NK-92 (cell line): ENCODE results near the gene IL21.
"Not testable (repeated sequence)": the region's sequence is repeated elsewhere in the genome, so short reads cannot be mapped to it uniquely, and the experiment has no call there.

Experiments
- DNase-seq: peaks from one replicate; lab custom pipeline; 2025; ENCODE audit not compliant: unreplicated experiment; lab: John Stamatoyannopoulos, UW

Gene IL21

GRCh38 chr4:122621016-122621507 is at the start of gene IL21:
IL21 (minus strand) TSS chr4:122621066; CDS start chr4:122621011, 55 bp downstream.
- no peak for DNase-seq

GRCh38 chr4:122669911-122670738 is 49.3 kb upstream of the IL21 start:
- no peak for DNase-seq

- no peak for DNase-seq
Observed at GRCh38 chr4:122668241-122668640, 47.4 kb upstream of the IL21 start.

- no peak for DNase-seq
Observed at GRCh38 chr4:122666527-122667245, 45.8 kb upstream of the IL21 start.

GRCh38 chr4:122665161-122665929 is 44.5 kb upstream of the IL21 start:
- DNase-seq = no peak

GRCh38 chr4:122663814-122664610 is 43.1 kb upstream of the IL21 start:
- no peak for DNase-seq

- no peak for DNase-seq
Observed at GRCh38 chr4:122663291-122663690, 42.4 kb upstream of the IL21 start.

- DNase-seq = no peak
Observed at GRCh38 chr4:122662701-122663100, 41.8 kb upstream of the IL21 start.

- DNase-seq = no peak
Observed at GRCh38 chr4:122661176-122662160, 40.6 kb upstream of the IL21 start.

GRCh38 chr4:122658818-122659295 is 38.0 kb upstream of the IL21 start:
- no peak for DNase-seq

- DNase-seq = no peak
Observed at GRCh38 chr4:122658377-122658776, 37.5 kb upstream of the IL21 start.

- DNase-seq = no peak
Observed at GRCh38 chr4:122657553-122657952, 36.7 kb upstream of the IL21 start.

GRCh38 chr4:122656583-122656982 is 35.7 kb upstream of the IL21 start:
- not testable (repeated sequence) for DNase-seq

- DNase-seq = no peak
Observed at GRCh38 chr4:122652379-122652778, 31.5 kb upstream of the IL21 start.

GRCh38 chr4:122650148-122650547 is 29.3 kb upstream of the IL21 start:
- DNase-seq = no peak

GRCh38 chr4:122647656-122648055 is 26.8 kb upstream of the IL21 start:
- DNase-seq = no peak

GRCh38 chr4:122643257-122643656 is 22.4 kb upstream of the IL21 start:
- no peak for DNase-seq

- DNase-seq = no peak
Observed at GRCh38 chr4:122639181-122639580, 18.3 kb upstream of the IL21 start.

- DNase-seq = no peak
Observed at GRCh38 chr4:122636697-122637096, 15.8 kb upstream of the IL21 start.
